ENCODE results near the gene NECTIN4.

The NECTIN4 gene

GRCh38 chr1:161061419-161061818 is 27.9 kb downstream of the NECTIN4 start:
- in situ Hi-C loops (cut with MboI; ENCODE audit: low sequenced_read_pairs, unreplicated experiment): no loop called here
- TF ChIP-seq, protein P1, sequence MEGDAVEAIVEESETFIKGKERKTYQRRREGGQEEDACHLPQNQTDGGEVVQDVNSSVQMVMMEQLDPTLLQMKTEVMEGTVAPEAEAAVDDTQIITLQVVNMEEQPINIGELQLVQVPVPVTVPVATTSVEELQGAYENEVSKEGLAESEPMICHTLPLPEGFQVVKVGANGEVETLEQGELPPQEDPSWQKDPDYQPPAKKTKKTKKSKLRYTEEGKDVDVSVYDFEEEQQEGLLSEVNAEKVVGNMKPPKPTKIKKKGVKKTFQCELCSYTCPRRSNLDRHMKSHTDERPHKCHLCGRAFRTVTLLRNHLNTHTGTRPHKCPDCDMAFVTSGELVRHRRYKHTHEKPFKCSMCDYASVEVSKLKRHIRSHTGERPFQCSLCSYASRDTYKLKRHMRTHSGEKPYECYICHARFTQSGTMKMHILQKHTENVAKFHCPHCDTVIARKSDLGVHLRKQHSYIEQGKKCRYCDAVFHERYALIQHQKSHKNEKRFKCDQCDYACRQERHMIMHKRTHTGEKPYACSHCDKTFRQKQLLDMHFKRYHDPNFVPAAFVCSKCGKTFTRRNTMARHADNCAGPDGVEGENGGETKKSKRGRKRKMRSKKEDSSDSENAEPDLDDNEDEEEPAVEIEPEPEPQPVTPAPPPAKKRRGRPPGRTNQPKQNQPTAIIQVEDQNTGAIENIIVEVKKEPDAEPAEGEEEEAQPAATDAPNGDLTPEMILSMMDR (IDR thresholded peaks at IDR 0.05; ENCODE audit: borderline replicate concordance, control extremely low read depth, extremely low read depth, insufficient read depth, missing control alignments): no peak

GRCh38 chr1:161059293-161059692 is 30.1 kb downstream of the NECTIN4 start:
- TF ChIP-seq, protein P1 (IDR thresholded peaks at IDR 0.05; ENCODE audit: borderline replicate concordance, control extremely low read depth, extremely low read depth, insufficient read depth, missing control alignments): no peak
- in situ Hi-C loops (cut with MboI; ENCODE audit: low sequenced_read_pairs, unreplicated experiment): no loop called here
- no peak for DNase-seq (ENCODE audit: low spot score)

More at GRCh38 chr1:161061419-161061818, 27.9 kb downstream of the NECTIN4 start:
- no peak for DNase-seq (ENCODE audit: low spot score)

GRCh38 chr1:161054805-161055204 is 34.6 kb downstream of the NECTIN4 start:
- TF ChIP-seq, protein P1 (IDR thresholded peaks at IDR 0.05; ENCODE audit: borderline replicate concordance, control extremely low read depth, extremely low read depth, insufficient read depth, missing control alignments): no peak
- DNase-seq (ENCODE audit: low spot score): no peak
- in situ Hi-C loops (cut with MboI; ENCODE audit: low sequenced_read_pairs, unreplicated experiment): no loop called here

DNA sequence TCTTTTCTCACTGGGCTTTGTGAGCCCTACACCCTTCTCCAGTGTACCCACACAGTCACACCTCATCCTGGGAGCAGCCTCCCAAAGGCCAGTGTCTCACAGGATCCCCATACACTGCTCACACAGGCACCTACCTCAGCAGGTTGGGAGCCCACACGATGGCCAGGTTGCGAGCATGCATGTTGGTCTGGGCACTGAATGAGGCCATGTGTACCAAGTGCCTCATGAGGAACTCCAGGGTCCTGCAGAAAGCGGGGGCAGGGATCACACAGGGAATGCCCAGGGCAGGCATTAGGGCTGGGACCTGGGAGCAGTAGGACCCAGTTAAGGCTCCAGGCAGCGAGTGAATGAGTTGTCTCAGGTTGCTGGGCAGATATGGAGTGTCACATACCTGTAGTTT is 35.1 kb downstream of the NECTIN4 start:
- DNase-seq (ENCODE audit: low spot score): no peak
- in situ Hi-C loops (cut with MboI; ENCODE audit: low sequenced_read_pairs, unreplicated experiment): no loop called here
- TF ChIP-seq, protein P1 (IDR thresholded peaks at IDR 0.05; ENCODE audit: borderline replicate concordance, control extremely low read depth, extremely low read depth, insufficient read depth, missing control alignments): no peak

GRCh38 chr1:161052899-161053298 is 36.5 kb downstream of the NECTIN4 start:
- in situ Hi-C loops (cut with MboI; ENCODE audit: low sequenced_read_pairs, unreplicated experiment): no loop called here
- TF ChIP-seq, protein P1 (IDR thresholded peaks at IDR 0.05; ENCODE audit: borderline replicate concordance, control extremely low read depth, extremely low read depth, insufficient read depth, missing control alignments): no peak

GRCh38 chr1:161051219-161051618 is 38.1 kb downstream of the NECTIN4 start:
- in situ Hi-C loops (cut with MboI; ENCODE audit: low sequenced_read_pairs, unreplicated experiment): no loop called here
- TF ChIP-seq, protein P1 (IDR thresholded peaks at IDR 0.05; ENCODE audit: borderline replicate concordance, control extremely low read depth, extremely low read depth, insufficient read depth, missing control alignments): no peak
- DNase-seq (ENCODE audit: low spot score): no peak

More at GRCh38 chr1:161052899-161053298, 36.5 kb downstream of the NECTIN4 start:
- no peak for DNase-seq (ENCODE audit: low spot score)
